ENCODE data around the gene MTCL1.

The MTCL1 gene

GRCh38 chr18:8871489-8871888, 166.1 kb downstream of the MTCL1 start:
- no peak for DNase-seq

- no peak for DNase-seq
These were observed 169.5 kb downstream of the MTCL1 start for GRCh38 chr18:8874872-8875271.

- DNase-seq, result no peak
These were observed 171.5 kb downstream of the MTCL1 start for GRCh38 chr18:8876887-8877286.

GRCh38 chr18:8881103-8881502, 175.7 kb downstream of the MTCL1 start:
- no peak for DNase-seq

Measured in activated T-cell treated with anti-CD3 and anti-CD28 coated beads for 4 hours (primary cell).